ENCODE results near the gene MYH9. TPM values are rescaled to one million over a fixed set of nuclear protein-coding genes. Genes with fewer than 3 reads are reported as not detected.

MYH9 gene
- total RNA-seq, 1 experiment from 2014 or later, result 788 TPM

DNA sequence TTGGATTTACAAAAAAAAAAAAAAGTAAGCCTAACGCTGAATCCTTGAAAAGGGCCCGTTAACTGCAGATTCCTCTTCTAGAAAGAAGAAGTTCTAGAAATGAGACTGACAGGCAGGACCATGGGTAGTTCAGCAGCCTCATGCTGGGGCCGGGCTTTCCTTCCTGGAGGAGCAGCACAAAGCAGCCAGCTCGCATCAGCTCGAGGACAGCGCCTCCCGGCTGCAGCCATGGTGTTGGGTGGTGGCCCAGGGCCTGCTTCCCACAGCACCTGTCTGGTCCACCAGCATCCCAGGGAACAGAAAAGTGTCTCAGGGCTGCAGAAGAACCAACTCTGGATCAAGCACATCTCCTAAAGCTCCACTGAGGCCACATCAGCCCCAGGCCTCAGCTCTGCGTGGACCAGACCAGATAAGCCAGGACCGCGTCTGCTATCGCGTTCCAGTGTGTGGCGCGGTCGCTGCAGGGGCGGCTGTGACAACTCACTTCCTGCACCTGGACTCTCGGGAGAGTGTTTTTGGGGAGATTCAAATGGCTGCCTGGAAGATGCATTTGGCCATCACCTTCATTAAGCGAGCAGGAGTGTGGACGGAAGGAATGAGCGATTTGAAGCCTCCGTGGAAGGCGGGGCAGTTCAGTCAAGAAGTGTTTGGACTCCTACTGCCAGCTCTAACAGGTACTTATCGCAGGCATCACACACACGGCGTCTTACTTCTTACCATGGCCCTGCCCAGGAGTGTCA, 53.5 kb downstream of the MYH9 start:
- in situ Hi-C loops (cut with HindIII; ENCODE audit: low pct_unique_long_range_greater_than_20kb, low sequenced_read_pairs) (no loop called here), intact Hi-C loops (cut with micrococcal nuclease; ENCODE audit: unreplicated experiment) (no loop called here)
- DNase-seq (ENCODE audit: low read depth, low spot score) (no peak), ATAC-seq (peak; percentile 5; the same call in 1 of the 2 replicates)
- TF ChIP-seq TCF7L2 (IDR thresholded peaks at IDR 0.05; ENCODE audit: low read depth, low read length) (no peak), POLR2AphosphoS5 (IDR thresholded peaks at IDR 0.05; ENCODE audit: low read depth, low read length) (no peak)
- POLR2A ChIA-PET, result no interaction called here
- BruUV-seq (replicated peaks), result no TSS peak
- Histone ChIP-seq H3K4me1 (ENCODE audit: control insufficient read depth, insufficient read depth, low read length) (peaks cover 98% of the 10 kb centered on the region), H3K27me3 (ENCODE audit: control insufficient read depth, insufficient read depth, low read length) (no peaks in the 10 kb centered on the region), H3K9me3 (ENCODE audit: control insufficient read depth, insufficient read depth, low read depth, low read length) (no peaks in the 10 kb centered on the region), H3K27ac (ENCODE audit: low read length) (peak overlapping the region; percentile 89), H3K4me3 (ENCODE audit: low read depth in 2 of 2, low read length in 2 of 2) (no peak overlapping the region), H3K36me3 (ENCODE audit: control insufficient read depth, insufficient read depth, low read length) (peaks cover 3% of the 10 kb centered on the region)
- CTCF ChIA-PET, result no interaction called here

DNA sequence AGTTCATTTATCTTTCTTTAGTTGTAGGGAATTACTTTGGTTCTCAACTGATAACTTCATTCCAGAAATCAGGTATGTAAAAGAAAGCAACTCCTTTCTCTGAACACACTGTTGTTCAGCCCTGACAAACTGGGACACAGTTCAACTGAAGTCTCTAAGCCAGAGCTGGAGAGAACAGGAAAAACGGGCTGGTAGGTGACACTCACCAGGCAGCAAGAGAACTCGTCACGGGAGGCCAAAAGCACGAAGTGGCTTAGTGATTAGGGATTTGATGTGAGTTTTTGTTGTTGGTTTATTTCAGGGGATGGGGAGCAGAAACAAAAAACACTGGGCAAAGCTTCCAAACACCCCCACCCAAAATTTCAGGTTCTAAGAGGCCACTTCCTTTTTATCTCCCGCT, 54.1 kb downstream of the MYH9 start:
- Histone ChIP-seq H3K27me3 (ENCODE audit: control insufficient read depth, insufficient read depth, low read length) (no peaks in the 10 kb centered on the region), H3K27ac (ENCODE audit: low read length) (peak overlapping the region; percentile 89), H3K36me3 (ENCODE audit: control insufficient read depth, insufficient read depth, low read length) (peaks cover 2% of the 10 kb centered on the region), H3K9me3 (ENCODE audit: control insufficient read depth, insufficient read depth, low read depth, low read length) (no peaks in the 10 kb centered on the region), H3K4me3 (ENCODE audit: low read depth in 2 of 2, low read length in 2 of 2) (no peak overlapping the region), H3K4me1 (ENCODE audit: control insufficient read depth, insufficient read depth, low read length) (peaks cover 98% of the 10 kb centered on the region)
- in situ Hi-C loops (cut with HindIII; ENCODE audit: low pct_unique_long_range_greater_than_20kb, low sequenced_read_pairs) (no loop called here), intact Hi-C loops (cut with micrococcal nuclease; ENCODE audit: unreplicated experiment) (no loop called here)
- TF ChIP-seq POLR2AphosphoS5 (IDR thresholded peaks at IDR 0.05; ENCODE audit: low read depth, low read length) (no peak), TCF7L2 (IDR thresholded peaks at IDR 0.05; ENCODE audit: low read depth, low read length) (no peak), SIN3A (IDR thresholded peaks at IDR 0.05; ENCODE audit: borderline replicate concordance, insufficient read depth, low read depth, low read length) (no peak)
- TF ChIP-seq, protein P1, sequence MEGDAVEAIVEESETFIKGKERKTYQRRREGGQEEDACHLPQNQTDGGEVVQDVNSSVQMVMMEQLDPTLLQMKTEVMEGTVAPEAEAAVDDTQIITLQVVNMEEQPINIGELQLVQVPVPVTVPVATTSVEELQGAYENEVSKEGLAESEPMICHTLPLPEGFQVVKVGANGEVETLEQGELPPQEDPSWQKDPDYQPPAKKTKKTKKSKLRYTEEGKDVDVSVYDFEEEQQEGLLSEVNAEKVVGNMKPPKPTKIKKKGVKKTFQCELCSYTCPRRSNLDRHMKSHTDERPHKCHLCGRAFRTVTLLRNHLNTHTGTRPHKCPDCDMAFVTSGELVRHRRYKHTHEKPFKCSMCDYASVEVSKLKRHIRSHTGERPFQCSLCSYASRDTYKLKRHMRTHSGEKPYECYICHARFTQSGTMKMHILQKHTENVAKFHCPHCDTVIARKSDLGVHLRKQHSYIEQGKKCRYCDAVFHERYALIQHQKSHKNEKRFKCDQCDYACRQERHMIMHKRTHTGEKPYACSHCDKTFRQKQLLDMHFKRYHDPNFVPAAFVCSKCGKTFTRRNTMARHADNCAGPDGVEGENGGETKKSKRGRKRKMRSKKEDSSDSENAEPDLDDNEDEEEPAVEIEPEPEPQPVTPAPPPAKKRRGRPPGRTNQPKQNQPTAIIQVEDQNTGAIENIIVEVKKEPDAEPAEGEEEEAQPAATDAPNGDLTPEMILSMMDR (IDR thresholded peaks at IDR 0.05), result no peak
- TF ChIP-seq, protein P2, sequence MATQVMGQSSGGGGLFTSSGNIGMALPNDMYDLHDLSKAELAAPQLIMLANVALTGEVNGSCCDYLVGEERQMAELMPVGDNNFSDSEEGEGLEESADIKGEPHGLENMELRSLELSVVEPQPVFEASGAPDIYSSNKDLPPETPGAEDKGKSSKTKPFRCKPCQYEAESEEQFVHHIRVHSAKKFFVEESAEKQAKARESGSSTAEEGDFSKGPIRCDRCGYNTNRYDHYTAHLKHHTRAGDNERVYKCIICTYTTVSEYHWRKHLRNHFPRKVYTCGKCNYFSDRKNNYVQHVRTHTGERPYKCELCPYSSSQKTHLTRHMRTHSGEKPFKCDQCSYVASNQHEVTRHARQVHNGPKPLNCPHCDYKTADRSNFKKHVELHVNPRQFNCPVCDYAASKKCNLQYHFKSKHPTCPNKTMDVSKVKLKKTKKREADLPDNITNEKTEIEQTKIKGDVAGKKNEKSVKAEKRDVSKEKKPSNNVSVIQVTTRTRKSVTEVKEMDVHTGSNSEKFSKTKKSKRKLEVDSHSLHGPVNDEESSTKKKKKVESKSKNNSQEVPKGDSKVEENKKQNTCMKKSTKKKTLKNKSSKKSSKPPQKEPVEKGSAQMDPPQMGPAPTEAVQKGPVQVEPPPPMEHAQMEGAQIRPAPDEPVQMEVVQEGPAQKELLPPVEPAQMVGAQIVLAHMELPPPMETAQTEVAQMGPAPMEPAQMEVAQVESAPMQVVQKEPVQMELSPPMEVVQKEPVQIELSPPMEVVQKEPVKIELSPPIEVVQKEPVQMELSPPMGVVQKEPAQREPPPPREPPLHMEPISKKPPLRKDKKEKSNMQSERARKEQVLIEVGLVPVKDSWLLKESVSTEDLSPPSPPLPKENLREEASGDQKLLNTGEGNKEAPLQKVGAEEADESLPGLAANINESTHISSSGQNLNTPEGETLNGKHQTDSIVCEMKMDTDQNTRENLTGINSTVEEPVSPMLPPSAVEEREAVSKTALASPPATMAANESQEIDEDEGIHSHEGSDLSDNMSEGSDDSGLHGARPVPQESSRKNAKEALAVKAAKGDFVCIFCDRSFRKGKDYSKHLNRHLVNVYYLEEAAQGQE (IDR thresholded peaks at IDR 0.05; ENCODE audit: insufficient read depth in 1 of 2, low read depth in 2 of 2, low read length in 1 of 2), result no peak
- DNase-seq (ENCODE audit: low read depth, low spot score), result no peak
- CTCF ChIA-PET, result no interaction called here
- no TSS peak for BruUV-seq (replicated peaks)
- no peak for ATAC-seq
- POLR2A ChIA-PET, result interaction anchor here (0.7 kb wide), 1 partner anchor 22 kb away, joined by 4 read pairs; no protein-coding TSS in a partner anchor

Measured in Panc1 (cell line).